Measurements from ENCODE around the gene MPHOSPH10.

- TF ChIP-seq CTCF (IDR thresholded peaks at IDR 0.05) (no peak), POLR2A (IDR thresholded peaks at IDR 0.05) (no peak), EP300 (IDR thresholded peaks at IDR 0.05) (no peak), POLR2AphosphoS5 (IDR thresholded peaks at IDR 0.05) (no peak)
Measured at GRCh38 chr2:71136174-71136573, 5.7 kb downstream of the MPHOSPH10 start.
